ENCODE data around the gene XPO4.

Gene XPO4

GRCh38 chr13:20828539-20829364 lies 73.8 kb downstream of the XPO4 start:
- no peak for DNase-seq (ENCODE audit: low read depth in 2 of 2)

GRCh38 chr13:20826843-20827560 lies 75.5 kb downstream of the XPO4 start:
- no peak for DNase-seq (ENCODE audit: low read depth in 2 of 2)

DNA sequence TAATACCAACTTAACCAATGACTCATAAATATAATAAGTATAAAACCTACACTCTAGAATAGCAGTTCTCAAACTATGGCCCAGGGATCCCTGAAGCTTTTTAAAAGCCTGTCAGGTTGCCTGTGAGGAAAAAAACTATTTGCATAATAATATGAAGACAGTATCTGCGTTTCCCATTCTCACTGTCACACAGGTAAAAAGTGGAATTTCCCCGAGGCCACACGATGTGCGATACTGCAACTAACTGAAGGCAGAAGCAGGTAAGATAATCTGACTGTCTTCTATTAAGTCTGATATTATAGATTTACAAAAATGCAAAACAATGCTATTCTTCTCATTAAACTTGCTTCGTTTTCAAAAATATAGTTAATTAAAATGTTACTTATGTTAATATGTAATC lies 76.2 kb downstream of the XPO4 start:
- DNase-seq (ENCODE audit: low read depth in 2 of 2) = no peak

DNA sequence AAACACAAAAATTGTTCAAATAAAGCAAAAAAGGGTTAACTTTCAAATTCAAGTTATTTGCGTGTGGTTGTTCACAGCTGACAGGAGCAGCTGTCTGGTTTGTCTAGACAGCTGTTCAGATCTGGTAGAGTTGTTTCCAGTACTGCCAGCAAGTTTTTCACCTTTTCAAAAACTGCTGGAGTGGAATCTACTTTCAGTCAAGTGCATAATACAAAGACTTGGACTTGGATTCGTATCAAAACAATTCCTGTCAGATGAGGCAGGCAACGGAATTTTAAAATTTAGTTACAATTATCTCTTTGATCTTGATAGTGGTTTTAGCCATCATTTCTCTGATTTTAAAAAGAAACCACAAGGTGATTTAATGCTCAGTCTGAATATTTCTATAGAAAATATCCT lies 77.1 kb downstream of the XPO4 start:
- DNase-seq (ENCODE audit: low read depth in 2 of 2) = no peak

GRCh38 chr13:20824762-20825476 lies 77.6 kb downstream of the XPO4 start:
- no peak for DNase-seq (ENCODE audit: low read depth in 2 of 2)

- DNase-seq (ENCODE audit: low read depth in 2 of 2) = no peak
Measured at GRCh38 chr13:20823071-20823470, 79.5 kb downstream of the XPO4 start.

DNA sequence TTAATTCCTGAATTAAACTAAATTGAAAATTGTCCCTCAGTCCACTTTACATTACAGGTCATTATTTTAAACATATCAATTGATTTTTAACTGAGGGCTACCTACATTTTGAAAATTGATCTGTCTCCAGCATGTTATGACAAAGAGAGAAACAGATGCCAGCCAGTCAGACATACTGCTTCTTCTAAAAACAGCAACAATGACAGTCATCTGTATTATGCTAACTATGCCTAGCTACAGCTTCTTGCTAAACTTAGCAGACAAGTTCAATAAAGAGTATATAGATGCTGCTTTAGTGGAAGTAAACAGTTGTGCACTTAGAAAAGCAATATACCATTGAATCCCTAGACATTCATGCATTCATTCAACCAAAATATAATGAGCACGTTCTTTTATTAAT lies 80.1 kb downstream of the XPO4 start:
- DNase-seq (ENCODE audit: low read depth in 2 of 2) = no peak

- no peak for DNase-seq (ENCODE audit: low read depth in 2 of 2)
Measured at GRCh38 chr13:20819715-20820114, 82.8 kb downstream of the XPO4 start.

DNA sequence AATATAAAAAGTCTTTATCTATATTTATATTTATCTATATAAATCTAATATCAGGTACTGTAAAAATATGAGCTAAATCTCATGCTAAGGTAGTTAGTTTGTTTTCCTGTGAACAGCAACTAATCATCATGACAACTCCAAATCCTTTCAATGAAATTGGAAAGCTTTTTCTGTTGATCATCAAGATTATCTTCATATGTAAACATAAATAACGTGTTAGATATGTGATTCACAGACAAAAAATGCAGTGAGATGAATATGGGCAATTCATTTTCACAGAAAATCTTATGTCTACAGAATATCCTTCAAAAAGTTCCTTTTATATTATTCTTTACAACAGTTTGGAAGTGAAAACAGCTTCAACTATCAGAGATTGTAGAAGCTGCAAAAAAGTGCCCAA lies 87.1 kb downstream of the XPO4 start:
- no peak for DNase-seq (ENCODE audit: low read depth in 2 of 2)

DNA sequence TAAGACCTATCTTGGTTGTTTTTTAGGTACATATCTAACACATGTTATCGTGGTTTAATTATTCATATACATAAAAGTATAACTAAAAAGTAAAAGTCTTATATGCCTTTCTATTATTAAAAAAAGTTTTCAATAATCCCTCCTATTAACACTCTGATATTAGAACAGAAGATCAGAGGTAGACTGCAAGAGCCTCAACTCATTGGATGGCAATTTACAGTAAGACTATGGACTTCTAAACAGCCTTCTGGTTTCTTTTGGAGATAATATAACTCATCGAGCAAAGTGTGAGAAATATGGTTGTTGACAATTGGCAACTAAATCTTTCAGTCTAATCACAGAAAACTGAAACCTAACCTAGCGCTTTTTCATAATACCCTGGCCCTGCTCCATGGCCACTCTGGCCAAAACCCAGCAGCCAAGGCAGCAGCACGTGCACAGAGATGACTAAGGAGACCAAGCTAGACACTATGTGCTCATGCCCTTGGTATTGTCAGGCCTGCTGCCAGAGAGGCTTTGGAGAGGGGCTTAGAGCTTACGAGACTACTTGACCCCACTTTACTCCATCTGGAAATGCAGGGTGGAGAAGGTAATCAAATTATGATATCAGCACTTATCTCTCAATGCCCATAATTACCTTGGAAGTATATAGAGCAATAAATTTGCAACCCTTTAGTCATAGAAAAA lies 88.2 kb downstream of the XPO4 start:
- DNase-seq (ENCODE audit: low read depth in 2 of 2) = no peak

DNA sequence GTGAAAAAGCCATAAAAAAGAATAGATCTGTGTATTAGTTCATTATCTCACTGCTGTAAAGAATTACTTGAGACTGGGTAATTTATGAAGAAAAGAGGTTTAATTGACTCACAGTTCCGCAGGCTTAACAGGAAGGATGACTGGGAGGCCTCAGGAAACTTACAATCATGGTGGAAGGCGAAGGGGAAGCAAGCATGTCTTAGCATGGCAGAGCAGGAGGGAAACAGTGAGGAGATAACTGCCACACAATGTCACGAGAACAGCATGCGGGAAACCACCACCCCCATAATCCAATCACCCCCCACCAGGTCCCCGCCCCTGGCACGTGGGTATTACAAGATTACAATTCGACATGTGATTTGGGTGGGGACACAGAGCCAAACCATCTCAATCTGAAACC lies 89.7 kb downstream of the XPO4 start:
- DNase-seq (ENCODE audit: low read depth in 2 of 2) = no peak

DNA sequence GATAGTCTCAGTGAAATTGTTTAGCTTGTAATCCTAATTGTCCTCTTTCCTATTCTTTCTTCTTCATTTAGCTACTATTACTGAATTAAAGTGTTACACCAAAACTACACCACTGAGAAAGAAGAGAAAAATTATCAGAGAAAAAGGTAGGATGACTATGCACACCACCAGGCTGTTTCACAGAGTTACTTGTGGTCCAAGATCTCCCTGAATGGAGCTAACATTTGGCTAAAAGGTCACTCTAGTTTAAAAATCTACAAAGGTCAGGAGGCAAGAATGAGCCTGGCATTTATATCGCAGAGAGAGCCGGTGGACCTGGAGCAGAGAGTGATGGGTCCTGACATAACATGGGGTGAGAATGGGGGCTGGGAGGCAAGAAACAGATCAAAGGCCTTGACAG lies 91.7 kb downstream of the XPO4 start:
- no peak for DNase-seq (ENCODE audit: low read depth in 2 of 2)

DNA sequence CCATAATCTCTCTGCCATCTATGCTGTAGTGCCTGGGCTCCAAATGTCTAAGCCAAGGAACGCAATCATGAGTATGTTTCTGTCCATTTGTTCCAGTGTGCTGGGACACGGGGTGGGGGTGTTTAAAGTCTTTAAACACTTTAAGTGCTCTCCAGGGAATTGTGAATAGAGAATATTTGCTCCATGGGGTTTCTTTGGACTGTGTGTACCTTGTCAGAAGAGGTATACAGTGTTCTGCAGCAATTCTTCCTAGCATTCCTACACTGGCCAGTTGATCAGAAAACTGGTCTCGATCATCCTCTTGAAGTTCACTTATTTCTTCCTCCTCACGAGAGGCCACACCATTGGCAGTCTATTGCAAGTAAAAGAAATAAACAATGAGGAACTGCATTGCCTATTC lies 93.7 kb downstream of the XPO4 start:
- DNase-seq (ENCODE audit: low read depth in 2 of 2) = no peak

- no peak for DNase-seq (ENCODE audit: low read depth in 2 of 2)
Measured at GRCh38 chr13:20803180-20803965, 99.2 kb downstream of the XPO4 start.

DNA sequence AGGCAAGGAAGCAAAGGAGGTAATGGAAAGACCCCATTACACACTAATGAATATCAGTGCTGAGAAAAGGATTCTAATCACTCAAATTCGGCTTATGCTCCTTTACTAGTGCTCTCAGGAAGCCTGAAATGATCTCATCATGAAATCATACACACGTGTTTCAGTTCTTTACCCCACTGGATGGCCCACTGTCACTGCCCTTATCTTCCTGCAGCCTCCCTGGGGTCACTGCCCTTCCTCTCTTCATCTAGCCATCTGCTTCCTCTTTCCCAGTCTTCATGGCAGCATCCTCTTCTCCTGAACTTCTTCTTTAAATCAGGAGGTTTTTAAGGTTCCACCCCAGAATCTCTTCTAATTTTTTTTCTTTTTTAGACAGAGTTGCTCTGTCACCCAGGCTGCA lies 100.8 kb downstream of the XPO4 start:
- no peak for DNase-seq (ENCODE audit: low read depth in 2 of 2)

DNA sequence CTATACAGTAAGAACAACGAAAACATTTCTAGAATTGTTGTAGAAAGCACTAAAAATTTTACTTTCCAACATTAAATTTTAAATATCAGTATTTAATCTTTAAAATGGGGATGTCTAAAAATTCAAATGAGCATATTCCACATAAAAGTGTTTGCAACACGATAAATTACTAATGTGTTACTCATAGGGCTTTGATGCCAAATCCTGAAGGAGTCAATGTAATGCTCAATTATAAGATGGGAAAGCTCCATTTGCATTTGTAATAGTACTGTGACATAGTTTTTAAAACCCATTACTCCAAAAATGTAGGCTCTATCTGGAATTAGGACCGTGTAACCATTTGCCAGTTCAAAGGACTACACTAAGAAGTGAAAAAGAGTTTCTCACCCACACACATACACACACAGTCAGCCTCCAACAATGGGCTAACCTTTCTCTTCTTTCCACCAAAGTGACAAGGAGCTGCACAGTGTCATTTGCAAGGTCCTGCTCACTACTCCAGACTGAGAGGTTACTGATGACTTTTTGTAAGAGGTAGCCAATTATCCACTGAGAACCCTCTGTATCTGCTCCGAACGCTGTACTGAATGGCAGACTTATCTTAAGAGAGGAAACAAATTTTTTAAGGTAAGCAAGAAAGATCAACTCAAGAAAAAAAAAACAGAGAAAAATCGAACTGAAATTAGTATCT lies 102.7 kb downstream of the XPO4 start:
- DNase-seq (ENCODE audit: low read depth in 2 of 2) = no peak

DNA sequence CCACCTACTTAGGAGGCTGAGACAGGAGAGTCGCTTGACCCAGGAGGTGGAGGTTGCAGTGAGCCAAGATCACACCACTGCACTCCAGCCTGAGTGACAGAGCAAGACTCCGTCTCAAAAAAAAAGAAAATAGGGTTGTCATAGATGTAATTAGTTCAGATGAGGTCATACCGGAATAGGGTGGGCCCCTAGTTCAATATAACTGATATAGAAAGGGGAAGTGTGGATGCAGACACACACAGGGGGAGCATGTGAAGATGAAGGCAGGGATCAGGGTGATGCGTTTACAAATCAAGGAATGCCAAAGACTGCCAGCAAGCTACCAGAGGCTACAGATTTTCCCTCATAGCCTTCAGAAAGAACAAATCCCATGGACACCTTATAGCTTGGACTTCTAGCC lies 104.5 kb downstream of the XPO4 start:
- no peak for DNase-seq (ENCODE audit: low read depth in 2 of 2)

DNA sequence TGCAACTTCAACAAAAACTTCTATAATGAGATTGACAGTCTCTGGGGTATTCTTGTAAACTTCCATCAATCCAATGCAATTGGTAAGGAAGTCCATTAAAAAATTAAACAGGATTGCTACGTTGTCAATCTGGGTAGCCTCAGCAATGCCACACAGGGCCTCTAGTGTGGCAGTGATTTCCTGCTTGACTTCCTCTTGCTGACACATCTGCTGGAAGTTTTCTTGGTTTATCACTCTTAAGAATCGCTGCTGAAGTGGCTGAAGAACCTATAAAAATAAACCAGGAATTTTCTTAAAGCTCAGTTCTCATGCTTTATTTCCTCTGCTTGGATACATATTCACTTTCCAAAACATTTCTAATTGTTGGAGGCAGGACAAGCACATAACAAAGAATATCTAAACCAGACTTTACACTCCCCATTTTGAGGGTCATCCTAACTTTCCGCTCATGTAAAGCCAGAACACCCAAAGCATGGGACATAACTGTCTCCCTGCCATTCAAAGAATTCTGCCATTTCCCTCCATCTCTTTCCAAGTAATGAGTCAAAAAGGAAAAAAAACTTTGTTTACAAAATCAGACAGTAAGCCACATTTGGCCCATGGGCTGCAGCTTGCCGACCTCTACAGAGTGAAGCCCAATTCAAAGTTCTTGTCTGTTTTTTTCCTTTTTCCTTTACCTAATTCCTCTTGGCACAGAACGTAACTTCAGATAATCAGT lies 105.6 kb downstream of the XPO4 start:
- no peak for DNase-seq (ENCODE audit: low read depth in 2 of 2)

DNA sequence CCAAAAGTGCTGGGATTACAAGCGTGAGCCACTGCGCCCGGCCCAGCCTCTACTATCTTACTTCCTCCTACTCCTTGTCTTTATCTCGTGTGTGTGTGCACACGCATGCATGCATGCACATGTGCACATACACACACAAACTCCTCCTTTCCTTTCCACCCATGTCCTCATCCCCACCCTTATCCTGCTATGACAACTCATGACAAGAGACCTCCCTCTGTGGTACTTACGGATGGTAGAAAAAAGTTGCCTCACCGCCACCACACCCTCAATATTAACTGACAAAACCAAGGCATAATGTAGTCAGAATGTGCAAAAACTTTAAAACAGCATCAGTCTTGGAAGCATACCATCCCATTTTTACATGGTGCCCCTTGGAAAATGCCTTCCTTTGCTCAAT lies 112.9 kb downstream of the XPO4 start:
- DNase-seq (ENCODE audit: low read depth in 2 of 2) = no peak

DNA sequence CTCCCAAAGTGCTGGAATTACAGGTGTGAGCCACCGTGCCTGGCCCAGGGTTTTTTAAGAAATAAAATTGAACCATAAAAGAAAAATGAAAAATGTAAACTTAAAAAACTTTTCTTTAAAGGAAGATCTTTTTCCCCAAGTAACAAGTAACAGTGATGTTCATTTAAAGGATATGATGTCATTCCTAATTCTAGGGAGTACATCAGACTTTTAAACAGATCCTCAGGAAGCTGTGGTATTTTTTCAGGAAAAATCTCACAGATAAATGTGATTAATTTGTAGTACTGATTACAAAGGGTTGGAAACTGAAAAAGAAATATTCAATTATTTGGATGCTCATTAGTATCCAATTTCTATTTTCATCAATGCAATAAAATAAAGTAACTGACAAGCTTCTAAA lies 114.2 kb downstream of the XPO4 start:
- DNase-seq (ENCODE audit: low read depth in 2 of 2) = no peak

Measured in stimulated activated CD4-positive, alpha-beta T cell treated with anti-CD3 and anti-CD28 coated beads, Interleukin-12 subunit alpha, Interleukin-12 subunit beta, amount 100 ng/mL, for 24 hours (primary cell).